Caco-2 (cell line): Measurements from ENCODE around the gene ANKRD66. TPM values are rescaled to one million over a fixed set of nuclear protein-coding genes. Genes with fewer than 3 reads are reported as not detected.

Experiments
- BruUV-seq: library from RNA; stranded (reverse); fragments of 400-500 nt; replicated peaks from 2 replicates; lab custom pipeline; 2021; lab: Mats Ljungman, UMichigan
- CTCF ChIA-PET: fragments of 300-600 bp; sonication (Branson Sonifier 250); formaldehyde crosslinking; loops from one replicate; lab custom pipeline; 2022; ENCODE audit warnings: antibody characterized with exemption; lab: Charles Lee
- POLR2A ChIA-PET: fragments of 300-600 bp; sonication (Branson Sonifier 250); formaldehyde crosslinking; loops from one replicate; lab custom pipeline; 2022; ENCODE audit warnings: antibody characterized with exemption; lab: Charles Lee
- DNase-seq, 2 experiments: peaks; one replicate each; pipeline versions ENCODE4 v3.0.0 to v3.0.0-alpha.2; 2020 to 2022
- H3K27me3 ChIP-seq: replicated peaks from 2 replicates; pipeline ENCODE4 v1.6.0; 2011; ENCODE audit warnings: low read length; ENCODE audit not compliant: control insufficient read depth, insufficient read depth
- H3K36me3 ChIP-seq: 2 replicates; pipeline ENCODE4 v1.5.1; 2011; ENCODE audit warnings: low read length; ENCODE audit not compliant: control insufficient read depth, insufficient read depth
- H3K4me1 ChIP-seq: fragments of 250-450 bp; sonication (Bioruptor Pico); 2 replicates; pipeline ENCODE4 v1.5.1; 2020; ENCODE audit warnings: mild to moderate bottlenecking
- H3K4me3 ChIP-seq: 2 replicates; pipeline ENCODE4 v1.5.1; 2011; ENCODE audit warnings: low read depth, mild to moderate bottlenecking, control low read depth, low read length
- H3K9me3 ChIP-seq: fragments of 250-450 bp; sonication (Bioruptor Pico); 2 replicates; pipeline ENCODE4 v1.5.1; 2020; ENCODE audit warnings: mild to moderate bottlenecking, moderate library complexity
- H3K27ac Mint-ChIP-seq: one replicate; pipeline ENCODE4 v1.8.0; 2022; ENCODE audit warnings: mixed read lengths; ENCODE audit not compliant: unreplicated experiment
- H3K27me3 Mint-ChIP-seq: one replicate; pipeline ENCODE4 v1.8.0; 2022; ENCODE audit warnings: mixed read lengths; ENCODE audit not compliant: insufficient read depth, unreplicated experiment
- H3K36me3 Mint-ChIP-seq: one replicate; pipeline ENCODE4 v1.8.0; 2022; ENCODE audit warnings: mild to moderate bottlenecking, mixed read lengths; ENCODE audit not compliant: insufficient read depth, unreplicated experiment
- H3K4me1 Mint-ChIP-seq: one replicate; pipeline ENCODE4 v1.8.0; 2022; ENCODE audit warnings: low read depth, mixed read lengths; ENCODE audit not compliant: unreplicated experiment
- H3K4me3 Mint-ChIP-seq: one replicate; pipeline ENCODE4 v1.8.0; 2022; ENCODE audit warnings: mild to moderate bottlenecking, moderate library complexity, mixed read lengths; ENCODE audit not compliant: unreplicated experiment
- H3K9me3 Mint-ChIP-seq: one replicate; pipeline ENCODE4 v1.8.0; 2022; ENCODE audit warnings: mixed read lengths; ENCODE audit not compliant: unreplicated experiment
- CTCF ChIP-seq, 2 experiments: fragments of 200-600 bp in 1 of 2; IDR thresholded peaks; 1 replicate in 1 of 2; 2 replicates in 1 of 2; pipeline versions ENCODE4 v1.5.1 to v1.8.0; 2011 to 2022; ENCODE audit warnings: antibody characterized with exemption in 1 of 2, control low read depth in 1 of 2, inconsistent platforms in 1 of 2, low read depth in 1 of 2, low read length in 1 of 2, mild to moderate bottlenecking in 1 of 2, moderate library complexity in 1 of 2; ENCODE audit not compliant: insufficient read depth in 1 of 2, severe bottlenecking in 1 of 2, unreplicated experiment in 1 of 2
- intact Hi-C: fragments of 100-400 bp; cut with micrococcal nuclease; formaldehyde crosslinking; loops from one replicate; pipeline ENCODE4 v1.10.0; 2022; ENCODE audit not compliant: unreplicated experiment
- total RNA-seq: library from RNA; stranded (reverse); gene quantifications from 2 replicates; pipeline ENCODE4 v1.2.3, GENCODE V29; 2022

ANKRD66 gene
- total RNA-seq, 1 experiment from 2014 or later: not detected

GRCh38 chr6:46719099-46719498, 27.6 kb upstream of the ANKRD66 start:
- Histone ChIP-seq H3K36me3 (no peaks in the 10 kb centered on the region), H3K9me3 (no peaks in the 10 kb centered on the region), H3K27me3 (no peaks in the 10 kb centered on the region; the same call in 1 of the 2 replicates), H3K4me3 (no peak overlapping the region), H3K4me1 (no peaks in the 10 kb centered on the region)
- no peaks in the 10 kb centered on the region for H3K36me3 Mint-ChIP-seq
- POLR2A ChIA-PET: no interaction called here
- intact Hi-C loops: no loop called here
- no peak for DNase-seq
- H3K4me1 Mint-ChIP-seq: no peaks in the 10 kb centered on the region
- H3K9me3 Mint-ChIP-seq: no peaks in the 10 kb centered on the region
- BruUV-seq: no TSS peak
- peaks cover 10% of the 10 kb centered on the region for H3K27me3 Mint-ChIP-seq
- no peak overlapping the region for H3K4me3 Mint-ChIP-seq
- no peak for TF ChIP-seq CTCF (IDR thresholded peaks at IDR 0.05; ENCODE audit: insufficient read depth in 1 of 2, low read depth in 1 of 2, low read length in 1 of 2, severe bottlenecking in 1 of 2, unreplicated experiment in 1 of 2)
- H3K27ac Mint-ChIP-seq: no peak overlapping the region
- CTCF ChIA-PET: no interaction called here

GRCh38 chr6:46720401-46720800, 26.3 kb upstream of the ANKRD66 start:
- ChIA-PET CTCF (no interaction called here), POLR2A (no interaction called here)
- Mint-ChIP-seq H3K36me3 (no peaks in the 10 kb centered on the region), H3K27ac (no peak overlapping the region), H3K4me3 (no peak overlapping the region), H3K9me3 (no peaks in the 10 kb centered on the region), H3K27me3 (peaks cover 15% of the 10 kb centered on the region), H3K4me1 (no peaks in the 10 kb centered on the region)
- Histone ChIP-seq H3K9me3 (no peaks in the 10 kb centered on the region), H3K4me3 (no peak overlapping the region), H3K4me1 (no peaks in the 10 kb centered on the region), H3K36me3 (no peaks in the 10 kb centered on the region), H3K27me3 (no peaks in the 10 kb centered on the region; the same call in 1 of the 2 replicates)
- TF ChIP-seq CTCF (IDR thresholded peaks at IDR 0.05; ENCODE audit: insufficient read depth in 1 of 2, low read depth in 1 of 2, low read length in 1 of 2, severe bottlenecking in 1 of 2, unreplicated experiment in 1 of 2): no peak
- no TSS peak for BruUV-seq
- DNase-seq: no peak
- intact Hi-C loops: no loop called here

- no peaks in the 10 kb centered on the region for H3K36me3 Mint-ChIP-seq
- no peak for DNase-seq
- intact Hi-C loops: no loop called here
- no TSS peak for BruUV-seq
- peaks cover 10% of the 10 kb centered on the region for H3K27me3 Mint-ChIP-seq
- H3K4me3 ChIP-seq: no peak overlapping the region
- no peaks in the 10 kb centered on the region for H3K9me3 Mint-ChIP-seq
- no peaks in the 10 kb centered on the region for H3K9me3 ChIP-seq
- H3K4me1 Mint-ChIP-seq: peaks cover 7% of the 10 kb centered on the region
- no peak overlapping the region for H3K4me3 Mint-ChIP-seq
- H3K4me1 ChIP-seq: no peaks in the 10 kb centered on the region
- TF ChIP-seq CTCF (IDR thresholded peaks at IDR 0.05; ENCODE audit: insufficient read depth in 1 of 2, low read depth in 1 of 2, low read length in 1 of 2, severe bottlenecking in 1 of 2, unreplicated experiment in 1 of 2): no peak
- no peaks in the 10 kb centered on the region for H3K36me3 ChIP-seq
- peaks cover 1% of the 10 kb centered on the region; the same call in 1 of the 2 replicates for H3K27me3 ChIP-seq
- ChIA-PET CTCF (no interaction called here), POLR2A (no interaction called here)
- no peak overlapping the region for H3K27ac Mint-ChIP-seq
These were observed 16.9 kb upstream of the ANKRD66 start for GRCh38 chr6:46729787-46730326.
